Stimulated activated CD8-positive, alpha-beta memory T cell treated with anti-CD3 and anti-CD28 coated beads, Interleukin-7, amount 100 ng/mL, for 4 hours (primary cell): ENCODE measurements around the gene PRR5L.
"Not testable (repeated sequence)": the region's sequence is repeated elsewhere in the genome, so short reads cannot be mapped to it uniquely, and the experiment has no call there.

Experiments used
- DNase-seq, 2 donors: peaks; one replicate each; pipeline ENCODE4 v3.0.0-alpha.2; 2020; ENCODE audit warnings: low read depth in 2 of 2

Gene PRR5L

GRCh38 chr11:36280531-36280930 lies 15.6 kb upstream of the PRR5L start:
- no peak for DNase-seq

- no peak for DNase-seq
Measured at GRCh38 chr11:36281850-36282249, 14.2 kb upstream of the PRR5L start.

GRCh38 chr11:36282926-36283325 lies 13.2 kb upstream of the PRR5L start:
- no peak for DNase-seq

- DNase-seq = no peak
Measured at GRCh38 chr11:36288442-36289225, 7.5 kb upstream of the PRR5L start.

- DNase-seq = peak; percentile 91 to 92
Measured at GRCh38 chr11:36289226-36289852, 6.7 kb upstream of the PRR5L start, which contains the start of gene COMMD9. TSS of gene COMMD9 (minus strand) at chr11:36289424. CDS start at chr11:36289412, 12 bp downstream.

GRCh38 chr11:36292311-36292722 lies 3.8 kb upstream of the PRR5L start:
- no peak for DNase-seq

- no peak for DNase-seq
Measured at GRCh38 chr11:36296884-36297543, 926 bp downstream of the PRR5L start.

GRCh38 chr11:36300650-36301049 lies 4.6 kb downstream of the PRR5L start:
- DNase-seq = no peak

GRCh38 chr11:36304351-36304750 lies 8.3 kb downstream of the PRR5L start:
- DNase-seq = no peak

GRCh38 chr11:36305047-36305446 lies 9.0 kb downstream of the PRR5L start:
- no peak for DNase-seq

GRCh38 chr11:36306888-36307287 lies 10.8 kb downstream of the PRR5L start:
- DNase-seq = no peak

- no peak for DNase-seq
Measured at GRCh38 chr11:36308577-36308976, 12.5 kb downstream of the PRR5L start.

- no peak for DNase-seq
Measured at GRCh38 chr11:36309779-36310178, 13.7 kb downstream of the PRR5L start.

GRCh38 chr11:36311926-36312595 lies 16.0 kb downstream of the PRR5L start:
- DNase-seq = no peak

- DNase-seq = no peak
Measured at GRCh38 chr11:36312611-36313472, 16.8 kb downstream of the PRR5L start.

- no peak for DNase-seq
Measured at GRCh38 chr11:36313750-36314433, 17.8 kb downstream of the PRR5L start.

- DNase-seq = no peak
Measured at GRCh38 chr11:36314434-36314767, 18.3 kb downstream of the PRR5L start.

GRCh38 chr11:36316049-36316448 lies 20.0 kb downstream of the PRR5L start:
- no peak for DNase-seq

GRCh38 chr11:36317992-36318391 lies 21.9 kb downstream of the PRR5L start:
- no peak for DNase-seq

GRCh38 chr11:36324956-36325355 lies 28.9 kb downstream of the PRR5L start:
- DNase-seq = not testable (repeated sequence)

- DNase-seq = not testable (repeated sequence)
Measured at GRCh38 chr11:36325403-36325802, 29.3 kb downstream of the PRR5L start.
